Measurements from ENCODE around the gene CDH13.
A peak's percentile ranks its signal among the peaks of the same experiment; 100 is the strongest.

The CDH13 gene

GRCh38 chr16:82601989-82602640, 24.7 kb upstream of the CDH13 start:
- H3K36me3 ChIP-seq (ENCODE audit: control insufficient read depth, insufficient read depth, low read length) = no peaks in the 10 kb centered on the region
- no peak overlapping the region for H3K4me3 ChIP-seq (replicated peaks; ENCODE audit: low read depth, low read length)
- TF ChIP-seq CTCF (IDR thresholded peaks at IDR 0.05; ENCODE audit: insufficient read depth, low read length, poor library complexity, severe bottlenecking) = no peak
- H3K27me3 ChIP-seq (replicated peaks; ENCODE audit: control insufficient read depth, insufficient read depth, low read length) = no peaks in the 10 kb centered on the region; the same call in 1 of the 2 replicates
- DNase-seq (ENCODE audit: extremely low read depth, insufficient read length) = no peak

GRCh38 chr16:82603784-82604411, 22.9 kb upstream of the CDH13 start:
- peak; percentile 44 for TF ChIP-seq CTCF (IDR thresholded peaks at IDR 0.05; ENCODE audit: insufficient read depth, low read length, poor library complexity, severe bottlenecking)
- no peak overlapping the region for H3K4me3 ChIP-seq (replicated peaks; ENCODE audit: low read depth, low read length)
- no peaks in the 10 kb centered on the region for H3K36me3 ChIP-seq (ENCODE audit: control insufficient read depth, insufficient read depth, low read length)
- no peak for DNase-seq (ENCODE audit: extremely low read depth, insufficient read length)
- H3K27me3 ChIP-seq (replicated peaks; ENCODE audit: control insufficient read depth, insufficient read depth, low read length) = no peaks in the 10 kb centered on the region; the same call in 1 of the 2 replicates

- DNase-seq (ENCODE audit: extremely low read depth, insufficient read length) = no peak
- TF ChIP-seq CTCF (IDR thresholded peaks at IDR 0.05; ENCODE audit: insufficient read depth, low read length, poor library complexity, severe bottlenecking) = no peak
- Histone ChIP-seq H3K4me3 (replicated peaks; ENCODE audit: low read depth, low read length) (no peak overlapping the region), H3K27me3 (replicated peaks; ENCODE audit: control insufficient read depth, insufficient read depth, low read length) (no peaks in the 10 kb centered on the region; the same call in 1 of the 2 replicates), H3K36me3 (ENCODE audit: control insufficient read depth, insufficient read depth, low read length) (no peaks in the 10 kb centered on the region)
Observed at GRCh38 chr16:82605076-82605475, 21.7 kb upstream of the CDH13 start.

GRCh38 chr16:82605863-82606620, 20.7 kb upstream of the CDH13 start:
- no peak for DNase-seq (ENCODE audit: extremely low read depth, insufficient read length)
- no peaks in the 10 kb centered on the region; the same call in 1 of the 2 replicates for H3K27me3 ChIP-seq (replicated peaks; ENCODE audit: control insufficient read depth, insufficient read depth, low read length)
- H3K4me3 ChIP-seq (replicated peaks; ENCODE audit: low read depth, low read length) = no peak overlapping the region
- H3K36me3 ChIP-seq (ENCODE audit: control insufficient read depth, insufficient read depth, low read length) = no peaks in the 10 kb centered on the region
- TF ChIP-seq CTCF (IDR thresholded peaks at IDR 0.05; ENCODE audit: insufficient read depth, low read length, poor library complexity, severe bottlenecking) = no peak

- no peak for TF ChIP-seq CTCF (IDR thresholded peaks at IDR 0.05; ENCODE audit: insufficient read depth, low read length, poor library complexity, severe bottlenecking)
- Histone ChIP-seq H3K27me3 (replicated peaks; ENCODE audit: control insufficient read depth, insufficient read depth, low read length) (no peaks in the 10 kb centered on the region; the same call in 1 of the 2 replicates), H3K4me3 (replicated peaks; ENCODE audit: low read depth, low read length) (no peak overlapping the region), H3K36me3 (ENCODE audit: control insufficient read depth, insufficient read depth, low read length) (no peaks in the 10 kb centered on the region)
- DNase-seq (ENCODE audit: extremely low read depth, insufficient read length) = no peak
Observed at GRCh38 chr16:82609140-82609539, 17.6 kb upstream of the CDH13 start.
